Stimulated activated CD4-positive, alpha-beta T cell treated with anti-CD3 and anti-CD28 coated beads, Interleukin-1b, Interleukin-23, amount 100 ng/mL, for 48 hours (primary cell): ENCODE measurements around the gene PHLDB3.
A peak's percentile ranks its signal among the peaks of the same experiment; 100 is the strongest.

Experiments
- DNase-seq: peaks from one replicate; pipeline ENCODE4 v3.0.0-alpha.2; 2020

Gene PHLDB3

DNA sequence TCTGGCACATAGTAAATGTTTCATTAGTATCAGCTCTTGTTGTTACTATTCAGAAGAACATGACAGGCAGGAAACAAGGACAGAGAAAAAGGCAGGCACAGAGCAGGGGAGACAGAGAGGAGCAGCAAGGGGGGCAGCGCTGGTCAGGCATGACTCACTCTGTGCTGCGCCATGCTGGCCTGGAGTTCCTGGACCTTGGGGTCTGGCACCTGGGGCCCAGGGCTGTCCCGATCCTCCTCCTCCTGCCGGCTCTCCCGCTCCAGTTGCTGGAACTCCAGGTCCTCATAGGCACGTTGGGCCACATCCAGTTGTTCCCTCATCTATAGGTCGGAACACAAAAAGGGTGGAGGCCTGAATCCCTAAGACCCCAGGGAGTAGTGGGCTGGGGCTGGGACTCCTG is 7.6 kb downstream of the PHLDB3 start:
- no peak for DNase-seq

DNA sequence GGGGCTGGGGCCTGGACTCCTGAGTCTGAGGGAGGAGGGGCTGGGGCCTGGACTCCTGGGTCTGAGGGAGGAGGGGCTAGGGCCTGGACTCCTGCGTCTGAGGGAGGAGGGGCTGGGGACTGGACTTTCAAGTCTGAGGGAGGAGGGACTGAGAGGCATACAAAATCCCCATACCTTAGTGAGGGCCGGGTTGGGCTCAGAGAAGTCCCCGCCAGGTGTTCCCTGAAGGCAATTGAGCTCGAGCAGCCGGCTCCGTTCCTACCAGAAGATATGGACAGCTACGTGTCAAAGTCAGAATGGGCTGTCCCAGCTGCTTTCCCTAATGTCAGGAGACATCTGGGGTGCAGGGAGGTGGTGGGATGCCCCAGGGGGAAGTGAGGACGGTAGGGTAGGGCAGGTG is 9.5 kb downstream of the PHLDB3 start:
- no peak for DNase-seq

DNA sequence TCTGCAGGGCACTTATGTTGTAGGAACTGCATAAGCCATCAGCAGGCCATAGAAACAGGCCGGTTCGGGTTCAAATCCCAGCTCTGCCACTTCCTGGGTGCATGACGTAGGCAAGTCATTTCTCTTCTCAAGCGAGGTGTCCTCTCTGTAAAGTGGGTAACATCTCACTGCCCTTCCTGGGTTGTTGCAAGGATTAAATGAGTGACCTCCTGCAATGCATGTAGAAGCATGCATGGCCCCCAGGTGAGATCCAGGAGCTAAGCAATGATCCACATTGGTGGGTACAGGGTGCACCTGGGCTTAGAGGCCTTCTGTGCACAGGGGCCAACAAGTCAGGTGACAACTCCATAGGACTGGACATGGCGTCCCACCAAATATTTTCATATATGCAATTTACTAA is 13.8 kb downstream of the PHLDB3 start:
- no peak for DNase-seq

DNA sequence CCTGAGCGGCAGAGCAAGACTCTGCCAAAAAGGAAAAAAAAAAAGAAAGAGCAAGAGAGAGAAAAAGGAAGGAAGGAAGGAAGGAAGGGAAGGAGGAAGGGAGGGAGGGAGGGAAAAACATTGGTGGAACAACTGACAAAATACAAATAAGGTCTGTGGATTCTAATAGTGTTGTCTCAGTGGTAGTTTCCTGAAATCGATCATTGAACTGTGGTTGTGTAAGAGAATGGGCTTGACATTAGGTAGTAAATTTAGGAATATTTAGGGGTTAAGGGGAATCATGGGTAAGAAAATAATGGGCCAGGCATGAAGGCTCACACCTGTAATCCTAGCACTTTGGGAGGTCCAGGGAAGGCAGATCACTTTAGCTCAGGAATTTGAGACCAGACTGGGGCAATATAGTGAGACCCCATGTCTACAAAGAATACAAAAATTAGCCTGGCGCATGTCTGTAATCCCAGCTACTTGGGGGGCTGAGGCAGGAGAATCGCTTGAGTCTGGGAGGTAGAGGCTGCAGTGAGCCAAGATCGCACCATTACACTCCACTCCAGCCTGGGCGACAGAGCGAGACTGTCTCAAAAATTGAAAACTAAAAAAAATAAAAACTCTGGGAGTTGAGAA is 14.5 kb downstream of the PHLDB3 start:
- DNase-seq, result no peak

DNA sequence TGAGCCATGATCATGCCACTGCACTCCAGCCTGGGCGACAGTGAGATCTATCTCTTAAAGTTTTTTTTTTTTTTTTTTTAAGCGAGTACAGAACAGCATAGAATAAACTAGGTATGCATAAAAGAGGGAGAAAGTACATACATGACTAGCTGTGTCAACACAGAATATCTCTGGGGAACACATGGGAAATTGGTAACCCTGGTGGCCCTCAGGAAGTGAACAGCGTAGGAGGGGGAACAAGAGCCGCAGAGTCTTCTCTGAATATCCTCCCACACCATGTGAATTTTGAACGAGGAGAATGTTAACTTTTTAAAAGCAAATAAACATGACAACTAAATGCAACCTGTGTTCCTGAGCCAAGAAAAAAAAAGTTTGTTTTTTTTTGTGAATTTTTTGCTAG is 15.2 kb downstream of the PHLDB3 start:
- no peak for DNase-seq

DNA sequence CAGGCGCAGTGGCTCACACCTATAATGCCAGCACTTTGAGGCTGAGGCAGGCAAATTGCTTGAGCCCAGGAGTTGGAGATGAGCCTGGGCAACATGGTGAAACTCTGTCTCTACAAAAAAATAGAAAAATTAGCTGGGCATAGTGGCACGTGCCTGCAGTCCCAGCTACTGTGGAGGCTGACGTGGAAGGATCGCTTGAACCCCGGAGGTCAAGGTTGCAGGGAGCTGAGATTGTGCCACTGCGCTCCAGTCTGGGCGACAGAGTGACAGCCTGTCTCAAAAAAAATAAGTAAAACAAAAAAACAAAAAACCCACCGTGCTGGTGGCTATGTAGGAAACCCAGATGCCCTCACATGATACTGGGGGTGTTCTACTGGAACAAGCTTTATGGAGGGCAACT is 16.4 kb downstream of the PHLDB3 start:
- no peak for DNase-seq

DNA sequence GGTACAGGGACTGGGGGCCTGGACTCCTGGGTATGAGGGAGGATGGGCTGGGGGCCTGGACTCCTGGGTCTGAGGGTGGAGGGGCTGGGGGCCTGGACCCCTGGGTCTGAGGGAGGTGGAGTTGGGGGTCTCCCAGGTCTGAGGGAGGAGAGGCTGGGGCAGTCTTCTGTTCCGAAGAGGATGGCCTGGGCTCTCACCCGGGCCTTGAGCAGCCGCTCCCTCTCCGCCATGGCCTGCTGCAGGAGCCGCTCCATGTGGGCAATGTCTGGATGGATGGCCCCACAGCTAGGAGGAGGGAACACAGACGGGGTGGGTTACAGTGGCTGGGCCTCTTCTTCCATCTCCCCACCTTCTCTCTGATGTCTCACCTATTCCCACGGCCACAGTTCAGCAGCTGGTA is 18.1 kb downstream of the PHLDB3 start:
- no peak for DNase-seq

DNA sequence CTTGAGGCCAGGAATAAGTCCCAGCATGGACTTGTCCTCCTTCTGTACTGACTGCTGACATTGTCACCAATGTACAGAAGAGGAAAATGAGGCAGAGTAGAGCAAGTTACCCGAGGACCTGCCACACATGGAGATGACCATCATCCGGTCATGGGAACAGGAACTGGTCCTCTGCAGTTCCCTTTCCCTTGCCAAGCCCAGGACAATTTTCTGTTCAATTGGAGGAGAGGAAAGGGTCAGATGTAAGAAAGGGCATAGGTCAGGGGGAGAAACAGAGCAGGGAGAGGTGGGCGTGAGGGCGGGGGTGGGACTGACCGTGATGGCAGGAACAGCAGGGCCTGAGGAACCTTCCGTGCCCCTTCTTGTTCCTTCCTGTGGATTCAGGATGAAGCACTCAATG is 18.6 kb downstream of the PHLDB3 start:
- no peak for DNase-seq

DNA sequence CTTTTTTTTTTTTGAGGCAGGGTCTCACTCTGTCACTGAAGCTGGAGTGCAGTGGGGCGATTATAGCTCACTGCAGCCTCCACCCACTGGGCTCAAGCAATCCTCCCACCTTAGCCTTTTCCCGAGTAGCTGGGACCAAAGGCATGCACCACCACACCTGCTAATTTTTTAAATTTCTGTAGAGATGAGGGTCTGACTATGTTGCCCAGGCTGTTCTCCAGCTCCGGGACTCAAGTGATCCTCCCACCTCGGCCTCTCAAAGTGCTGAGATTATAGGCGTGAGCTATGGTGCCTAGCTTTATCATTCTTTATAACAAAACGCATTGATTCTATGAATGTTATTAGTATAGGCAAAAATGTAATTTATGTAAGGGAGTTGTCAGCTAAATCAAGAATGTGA is 21.3 kb downstream of the PHLDB3 start:
- DNase-seq, result no peak

DNA sequence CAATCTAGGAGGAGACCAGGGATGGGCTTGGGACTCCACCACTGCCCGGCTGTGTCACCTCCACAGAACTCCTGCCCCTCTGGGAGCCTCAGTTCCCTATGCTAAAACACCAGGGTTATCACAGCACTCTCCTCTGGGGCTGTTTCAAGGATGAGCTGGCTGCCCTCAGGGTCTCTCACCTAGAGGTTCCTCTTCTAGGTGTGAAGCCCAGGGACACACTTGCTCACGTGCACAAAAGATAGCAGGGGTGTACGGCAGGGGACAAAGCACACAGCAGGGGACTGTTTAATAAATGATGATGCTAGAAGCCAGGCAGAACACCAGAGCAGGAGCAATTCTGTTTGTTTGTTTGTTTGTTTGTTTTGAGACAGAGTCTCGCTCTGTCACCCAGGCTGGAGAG is 22.4 kb downstream of the PHLDB3 start:
- no peak for DNase-seq

DNA sequence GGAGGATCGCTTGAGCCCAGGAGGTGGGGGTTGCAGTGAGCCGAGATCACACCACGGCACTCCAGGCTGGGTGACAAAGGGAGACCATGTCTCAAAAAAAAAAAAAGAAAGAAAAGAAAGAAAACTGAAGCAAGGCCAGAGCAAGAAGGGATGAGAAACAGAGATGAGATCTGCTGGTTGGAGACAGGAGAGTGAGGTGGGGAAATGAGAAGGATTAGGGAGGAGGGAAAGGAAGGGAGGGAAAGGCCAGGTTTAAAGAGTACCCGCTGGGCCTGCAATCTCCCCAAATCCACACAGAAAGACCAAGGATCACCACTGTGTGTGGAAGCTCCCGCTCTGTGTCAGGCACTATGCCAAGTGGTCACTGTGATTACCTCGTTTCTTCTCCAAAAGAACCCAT is 22.8 kb downstream of the PHLDB3 start:
- DNase-seq, result no peak

DNA sequence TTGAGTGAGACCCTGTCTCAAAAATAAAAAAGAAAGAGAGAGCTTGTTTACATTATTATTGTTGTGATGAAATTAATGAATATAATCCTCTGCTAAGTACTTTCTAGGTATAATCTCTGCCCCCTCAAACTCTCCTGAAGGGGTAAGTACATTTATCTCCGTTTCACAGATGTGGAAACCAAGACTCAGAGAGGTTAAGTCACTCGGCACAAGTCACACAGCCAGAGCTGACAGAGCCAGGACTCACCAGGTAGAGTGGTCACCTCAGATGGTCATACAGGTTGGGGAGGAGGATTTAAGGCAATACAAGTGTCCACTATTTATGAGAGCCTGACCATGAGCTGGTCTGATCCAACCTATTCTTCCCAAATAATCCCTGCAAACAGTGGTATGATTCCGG is 24.0 kb downstream of the PHLDB3 start:
- DNase-seq, result no peak

DNA sequence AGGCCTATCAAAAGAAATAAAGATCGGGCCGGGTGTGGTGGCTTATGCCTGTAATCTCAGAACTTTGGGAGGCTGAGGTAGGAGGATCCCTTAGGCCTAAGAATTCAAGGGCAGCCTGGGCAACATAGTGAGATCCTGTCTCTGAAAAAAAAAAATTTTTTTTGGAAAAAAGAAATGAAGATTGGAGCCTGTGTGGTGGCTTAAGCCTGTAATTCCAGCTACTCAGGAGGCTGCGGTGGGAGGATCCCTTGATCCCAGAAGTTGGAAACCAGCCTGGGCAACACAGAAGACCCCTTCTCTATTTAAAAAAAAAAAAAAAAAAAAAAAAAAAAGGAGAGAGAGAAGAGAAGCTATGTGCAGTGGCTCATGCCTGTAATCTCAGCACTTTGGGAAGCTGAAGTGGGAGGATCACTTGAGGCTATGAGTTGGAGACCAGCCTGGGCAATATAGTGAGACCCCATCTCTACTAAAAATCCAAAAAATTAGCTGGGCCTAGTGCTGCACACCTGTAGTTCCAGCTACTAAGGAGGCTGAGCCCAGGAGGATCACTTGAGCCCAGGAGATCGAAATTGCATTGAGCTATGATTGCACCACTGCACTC is 24.5 kb downstream of the PHLDB3 start:
- no peak for DNase-seq

DNA sequence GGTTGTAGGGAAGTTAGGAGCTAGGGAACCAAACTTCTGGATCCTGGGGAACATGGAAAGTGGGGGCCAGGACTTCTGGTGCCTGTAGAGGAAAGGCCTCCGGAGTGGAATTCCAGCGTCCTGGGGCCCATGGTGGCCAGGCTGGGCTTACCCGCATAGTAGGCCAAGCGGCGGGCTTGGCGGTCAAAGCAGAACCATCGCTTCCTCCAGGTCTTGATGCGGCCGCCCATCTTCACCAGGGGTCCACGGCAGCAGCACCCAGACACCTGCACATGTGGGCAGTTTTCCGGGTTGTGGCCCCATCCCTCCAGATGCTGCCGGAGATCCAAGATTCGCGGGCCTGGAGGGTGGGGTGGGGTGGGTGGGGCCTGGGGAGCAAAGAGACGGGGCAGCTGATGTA is 25.3 kb downstream of the PHLDB3 start:
- DNase-seq, result no peak

DNA sequence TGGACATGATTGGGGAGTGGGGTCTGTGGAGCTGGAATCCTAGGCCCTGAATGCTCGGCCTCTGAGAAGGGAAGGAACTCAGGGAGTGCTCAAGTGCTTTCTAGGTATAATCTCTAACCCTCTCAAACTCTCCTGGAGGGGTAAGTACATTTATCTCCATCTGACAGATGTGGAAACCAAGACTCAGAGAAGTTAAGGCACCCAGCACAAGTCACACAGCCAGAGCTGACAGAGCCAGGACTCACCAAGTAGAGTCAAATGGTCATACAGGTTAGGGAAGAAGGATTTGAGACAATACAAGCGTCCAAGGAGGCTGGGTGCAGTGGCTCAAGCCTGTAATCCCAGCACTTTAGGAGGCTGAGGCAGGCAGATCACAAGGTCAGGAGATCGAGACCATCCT is 26.2 kb downstream of the PHLDB3 start:
- DNase-seq, result no peak

DNA sequence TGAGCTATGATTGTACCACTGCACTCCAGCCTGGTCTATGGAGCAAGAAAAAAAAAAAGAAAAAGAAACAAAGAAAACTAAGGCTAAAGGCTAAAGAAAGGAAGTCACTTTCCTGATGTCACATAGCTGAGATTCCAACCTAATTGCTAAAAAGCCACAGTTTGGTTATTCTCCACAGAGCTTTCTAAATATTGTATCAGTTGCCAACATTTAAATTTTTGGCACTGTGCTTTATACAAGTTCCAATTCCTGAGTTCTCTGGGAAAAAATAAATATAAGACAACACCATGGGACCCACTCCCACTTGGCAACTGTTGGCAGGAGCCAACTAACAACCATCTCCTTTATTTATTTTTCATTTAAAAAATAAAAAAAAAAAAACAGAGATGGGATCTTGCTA is 27.9 kb downstream of the PHLDB3 start:
- no peak for DNase-seq

DNA sequence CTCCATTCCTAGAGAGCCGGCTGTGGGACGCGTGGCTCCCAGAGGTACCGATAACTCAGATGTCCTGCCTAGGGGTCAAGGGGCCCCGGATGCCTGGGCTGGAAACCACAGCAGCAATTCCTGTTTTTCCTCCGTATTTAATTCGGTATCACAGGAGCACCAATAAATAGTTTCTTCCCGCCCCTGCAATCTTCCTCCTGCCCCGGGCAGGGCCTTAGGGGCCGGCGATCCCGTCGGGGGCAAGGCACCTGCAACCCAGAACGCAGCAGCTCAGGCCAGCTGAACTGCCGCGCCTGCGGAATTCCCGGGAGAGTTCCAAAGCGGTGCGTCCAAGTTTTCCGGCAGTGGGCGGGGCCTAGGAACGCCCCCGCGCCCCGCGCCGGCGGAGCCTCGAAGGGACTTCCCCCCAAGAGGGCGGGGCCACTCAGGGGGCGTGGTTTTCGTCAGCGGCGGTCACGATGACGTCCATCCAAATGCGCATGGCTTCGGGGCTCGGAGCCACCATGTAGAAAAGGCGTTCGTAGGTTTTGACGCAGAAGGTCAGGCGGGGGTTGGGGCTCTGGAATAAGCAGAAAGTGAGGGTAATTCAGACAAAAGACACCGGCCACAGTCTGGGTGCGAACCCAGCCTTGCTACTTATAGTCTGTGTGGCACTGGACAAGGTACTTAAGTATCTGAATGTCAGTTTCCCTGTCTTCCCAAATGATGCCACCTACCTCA is 29.4 kb downstream of the PHLDB3 start:
- DNase-seq, result peak; percentile 93

DNA sequence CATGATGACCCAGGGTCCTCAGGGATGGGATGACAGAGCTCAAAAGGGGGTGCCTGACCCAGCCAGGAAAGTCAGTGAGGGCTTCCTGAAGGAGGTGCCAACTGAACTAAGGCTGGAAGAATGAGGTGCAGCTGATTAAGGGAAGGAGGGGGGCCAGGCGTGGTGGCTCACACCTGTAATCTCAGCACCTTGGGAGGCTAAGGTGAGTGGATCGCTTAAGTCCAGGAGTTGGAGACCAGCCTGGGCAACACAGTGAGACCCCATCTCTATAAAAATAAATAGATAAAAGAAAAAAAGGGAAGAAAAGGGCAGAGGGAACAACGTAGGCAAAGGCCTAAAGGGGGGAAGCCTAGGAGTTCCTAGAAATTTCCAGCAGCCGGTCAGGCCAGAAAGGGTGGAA is 30.1 kb downstream of the PHLDB3 start:
- no peak for DNase-seq

DNA sequence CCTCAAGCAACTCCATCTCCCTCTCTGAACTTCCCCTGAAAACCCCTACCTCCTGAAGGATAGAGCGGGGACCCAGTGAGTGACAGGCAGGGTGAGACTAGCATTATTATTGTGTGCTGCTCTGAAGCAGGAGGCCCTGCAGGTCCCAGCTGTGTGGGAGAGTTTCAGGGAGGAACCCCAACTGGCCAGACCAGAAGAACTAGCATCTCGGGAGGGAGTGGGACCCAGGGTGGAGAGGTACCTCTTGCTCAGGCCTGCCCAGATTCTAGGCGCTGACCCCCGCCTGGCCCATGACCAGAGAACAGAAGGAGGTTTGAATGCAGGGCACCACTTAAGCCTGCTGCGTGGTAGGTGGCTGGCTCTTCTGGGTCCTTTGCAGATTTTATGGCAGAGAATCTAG is 33.5 kb downstream of the PHLDB3 start:
- DNase-seq, result no peak

DNA sequence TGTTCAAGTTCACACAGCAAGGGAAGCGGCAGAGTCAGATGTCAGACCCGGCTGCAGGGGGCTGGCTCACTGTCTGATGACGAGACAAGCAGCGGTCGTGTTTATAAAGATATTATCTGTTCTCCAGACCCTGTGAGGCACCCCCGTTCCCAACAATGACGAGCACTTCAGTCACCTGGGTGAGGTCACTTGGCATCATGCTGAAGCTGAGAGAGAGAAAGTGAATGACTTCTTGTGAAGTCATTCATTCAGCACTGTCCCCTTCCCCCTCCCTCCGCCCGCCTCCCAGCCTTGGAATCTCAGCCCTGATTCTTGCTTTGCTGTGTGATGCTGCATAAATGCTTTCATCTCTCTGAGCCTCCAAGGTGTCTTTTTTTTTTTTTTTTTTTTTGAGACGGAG is 34.3 kb downstream of the PHLDB3 start:
- DNase-seq, result peak; percentile 81

DNA sequence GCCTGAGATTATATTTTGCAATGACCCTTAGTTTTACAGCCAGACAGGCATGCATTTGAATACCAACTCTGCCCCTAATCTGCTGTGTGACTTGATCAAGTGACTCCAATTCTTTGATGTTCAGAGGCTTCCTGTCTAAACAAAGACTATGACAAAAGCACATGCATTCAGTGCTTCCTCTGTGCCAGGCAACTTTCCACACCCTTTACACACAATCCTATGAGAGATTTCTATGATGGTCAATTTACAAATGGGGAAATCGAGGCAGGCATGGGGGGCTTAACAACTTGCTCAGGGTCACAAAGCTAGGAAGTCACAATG is 35.4 kb downstream of the PHLDB3 start:
- no peak for DNase-seq

DNA sequence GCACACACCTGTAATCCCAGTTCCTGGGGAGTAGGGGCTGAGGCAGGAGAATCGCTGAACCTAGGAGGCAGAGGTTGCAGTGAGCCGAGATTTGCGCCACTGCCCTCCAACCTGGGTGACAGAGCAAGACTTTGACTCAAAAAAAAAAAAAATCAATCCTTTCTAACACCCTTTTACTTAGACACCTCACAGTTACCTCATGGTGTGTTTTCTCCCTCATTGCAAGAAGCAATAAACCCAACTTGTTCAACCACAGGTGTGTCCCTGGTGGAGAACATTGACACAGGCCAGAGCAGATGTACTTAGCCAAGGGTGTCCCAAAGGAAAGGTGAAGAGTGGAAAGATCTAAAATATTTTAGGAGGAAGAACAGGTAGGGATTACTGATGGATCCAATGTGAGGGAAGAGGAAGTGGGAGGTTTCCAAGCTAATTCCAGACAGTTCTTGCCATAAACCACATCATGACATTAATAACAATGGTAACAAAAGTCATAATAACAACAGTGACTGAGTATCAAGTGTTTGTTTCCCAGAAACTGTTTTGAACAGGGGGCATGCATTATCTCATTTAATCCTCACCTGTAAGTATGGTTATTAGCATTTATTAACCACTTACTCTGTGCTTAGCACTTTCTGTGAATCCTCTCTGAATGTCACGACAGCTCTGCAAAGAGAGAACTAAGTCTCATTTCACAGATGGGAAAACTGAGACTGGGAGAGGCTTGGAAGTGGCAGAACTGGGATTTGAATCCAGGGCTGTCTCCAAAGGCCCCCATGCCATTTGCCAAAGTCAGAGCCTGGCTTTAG is 36.0 kb downstream of the PHLDB3 start:
- no peak for DNase-seq

DNA sequence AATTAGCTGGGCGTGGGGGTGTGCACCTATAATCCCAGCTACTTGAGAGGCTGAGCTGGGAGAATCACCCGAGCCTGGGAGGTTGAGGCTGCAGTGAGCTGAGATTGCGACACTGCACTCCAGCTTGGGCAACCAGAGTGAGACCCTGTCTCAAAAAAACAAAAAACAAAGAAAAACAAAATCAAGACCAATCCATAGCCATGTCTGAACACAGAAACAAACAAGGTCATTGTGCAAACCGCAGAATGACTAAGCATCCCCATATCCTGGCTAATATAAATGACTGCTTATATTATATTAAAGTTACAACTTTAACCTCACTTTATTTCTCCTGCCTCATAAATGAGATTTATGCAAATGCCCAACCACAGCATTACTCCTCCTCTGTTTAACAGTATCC is 36.8 kb downstream of the PHLDB3 start:
- no peak for DNase-seq

DNA sequence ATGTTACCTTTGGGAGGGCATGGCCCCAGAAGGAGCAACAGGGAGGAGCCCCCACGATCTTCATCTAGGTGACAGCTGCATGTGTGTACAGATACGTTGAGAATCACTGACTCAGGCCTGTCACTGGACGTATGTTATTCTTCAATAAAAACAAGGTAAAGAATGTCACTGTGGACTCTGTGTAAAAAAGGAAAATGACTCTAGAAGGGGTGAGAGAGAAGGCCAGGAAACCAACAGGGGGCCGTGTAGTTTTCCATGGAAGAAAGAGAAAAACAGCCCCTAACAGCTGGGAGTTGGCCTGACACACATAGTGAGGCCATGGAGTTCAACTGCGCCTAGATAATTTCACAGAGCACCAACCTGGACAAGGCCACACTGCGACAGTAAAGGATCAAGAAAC is 37.3 kb downstream of the PHLDB3 start:
- DNase-seq, result no peak
